DOHH2 (cell line): ENCODE data around the gene TMEM255A.

Experiments
- CTCF ChIP-seq: fragments of 200-600 bp; sonication (generic); IDR thresholded peaks from one replicate; pipeline ENCODE4 v1.5.1; 2014; ENCODE audit warnings: antibody characterized with exemption, mild to moderate bottlenecking, low read depth, low read length; ENCODE audit not compliant: poor library complexity, severe bottlenecking
- EZH2phosphoT487 ChIP-seq: fragments of 200-600 bp; sonication (generic); IDR thresholded peaks from 2 replicates; pipeline ENCODE4 v1.6.1; 2017; ENCODE audit warnings: borderline replicate concordance, mild to moderate bottlenecking, antibody characterized with exemption, low read length, moderate library complexity, mixed read lengths

- TF ChIP-seq EZH2phosphoT487: no peak
- TF ChIP-seq CTCF: no peak
Measured at GRCh38 chrX:120358737-120359456, 47.6 kb upstream of the TMEM255A start.
